ENCODE data around the gene TRIM2.

TRIM2 gene

DNA sequence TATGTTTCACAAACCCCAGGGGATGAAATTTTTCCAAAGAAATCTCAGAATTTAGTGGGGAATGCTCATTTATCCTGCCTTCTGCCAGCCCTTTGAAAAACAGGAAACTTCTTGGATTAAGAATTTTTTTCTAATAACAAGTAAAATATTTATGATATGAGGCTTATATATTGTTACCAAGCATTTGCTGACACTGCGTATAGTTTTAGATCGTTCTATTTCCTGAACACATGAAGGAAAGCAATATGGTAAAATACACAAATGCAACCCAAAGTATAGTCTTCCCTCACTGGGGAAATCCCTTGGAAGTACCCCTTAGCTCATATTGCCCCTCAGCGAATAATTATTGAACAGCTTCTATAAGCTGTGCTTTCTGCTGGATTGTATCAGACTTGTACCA lies 85.9 kb downstream of the TRIM2 start:
- no peak for DNase-seq

DNA sequence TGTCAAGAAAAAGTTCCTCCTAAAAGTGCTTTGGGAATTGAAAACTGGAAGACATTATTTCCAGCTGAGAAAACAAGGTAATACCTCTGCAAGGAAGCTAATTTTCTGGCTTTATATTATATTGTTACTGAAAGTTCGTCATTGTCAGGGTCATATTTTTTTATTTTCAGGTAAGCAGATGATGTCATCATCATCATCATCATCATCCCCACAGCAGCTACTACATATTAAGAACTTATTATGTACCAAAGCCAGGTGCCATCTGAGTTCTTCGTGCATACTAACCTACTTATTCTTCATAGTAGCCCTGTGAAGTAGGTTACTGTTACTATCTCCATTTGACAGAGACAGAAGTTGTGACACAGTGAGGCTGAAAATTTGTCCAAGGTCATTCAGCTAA lies 87.3 kb downstream of the TRIM2 start:
- no peak for DNase-seq

DNA sequence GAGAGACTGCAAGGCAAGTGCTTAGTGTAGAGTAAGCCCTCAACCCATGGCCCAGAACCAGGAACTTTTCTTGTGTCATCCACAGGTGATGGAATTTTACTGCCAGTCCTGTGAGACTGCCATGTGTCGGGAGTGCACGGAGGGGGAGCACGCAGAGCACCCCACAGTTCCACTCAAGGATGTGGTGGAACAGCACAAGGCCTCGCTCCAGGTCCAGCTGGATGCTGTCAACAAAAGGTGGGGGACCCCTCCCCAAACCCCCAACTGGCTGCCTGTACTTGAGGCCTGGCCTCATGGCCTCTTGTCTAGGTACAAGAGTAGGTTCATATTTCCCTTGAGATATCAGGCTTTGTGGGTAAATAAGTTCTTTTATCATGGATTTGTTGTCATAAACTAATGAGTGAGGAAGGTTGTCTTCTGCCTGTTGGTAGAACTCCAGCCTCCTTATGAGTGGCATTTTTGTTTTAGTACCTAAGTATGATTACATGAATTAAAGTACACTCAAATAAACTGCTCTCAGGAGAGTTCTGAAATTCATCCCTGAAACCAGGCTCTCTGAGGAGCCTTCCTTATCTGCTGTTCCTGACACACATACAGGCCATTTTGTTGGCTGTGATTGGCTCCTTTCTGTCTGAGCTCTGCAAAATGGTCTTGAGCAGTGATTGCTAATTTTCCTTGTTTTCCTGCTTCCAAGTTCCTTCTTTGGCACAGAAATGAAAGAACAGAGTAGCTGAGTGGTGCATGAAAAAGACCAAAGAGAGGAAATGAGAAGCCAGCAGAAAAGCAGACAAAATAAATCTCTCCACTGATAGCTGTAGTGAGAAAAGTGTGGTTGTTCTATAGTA lies 88.9 kb downstream of the TRIM2 start:
- DNase-seq: no peak

DNA sequence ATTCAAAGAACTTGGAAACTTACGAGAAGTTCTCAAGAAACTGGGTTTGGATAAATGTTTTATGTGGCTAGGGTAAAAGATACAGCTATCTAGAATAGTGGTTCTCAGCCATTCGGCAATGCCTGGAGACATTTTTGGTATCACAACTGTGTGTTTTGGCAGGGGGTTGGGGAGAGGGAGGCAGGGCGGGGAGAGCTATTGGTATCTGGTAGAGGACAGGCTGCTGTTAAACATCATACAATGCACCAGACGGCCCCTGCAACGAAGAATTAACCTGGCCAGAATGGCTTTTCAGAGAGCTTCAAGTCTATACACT lies 89.5 kb downstream of the TRIM2 start:
- DNase-seq: no peak

DNA sequence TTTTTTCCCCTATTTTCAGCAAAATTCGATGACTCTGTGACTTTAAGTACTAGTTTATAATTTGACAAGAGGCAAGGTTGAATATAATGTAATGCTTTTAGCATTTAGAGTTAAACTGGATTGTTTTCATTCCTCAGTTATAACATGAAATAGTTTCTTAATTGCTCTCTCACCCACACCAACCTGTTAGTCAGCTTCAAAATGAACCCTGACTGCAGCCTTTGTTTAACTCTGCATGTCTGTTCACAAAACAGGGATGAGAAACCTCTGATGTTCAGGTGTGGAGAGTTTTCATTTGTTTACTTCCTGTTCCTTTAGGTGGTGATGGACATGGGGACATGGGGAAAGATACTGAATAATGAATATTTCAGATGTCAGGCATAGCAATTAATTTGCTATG lies 90.4 kb downstream of the TRIM2 start:
- DNase-seq: no peak

DNA sequence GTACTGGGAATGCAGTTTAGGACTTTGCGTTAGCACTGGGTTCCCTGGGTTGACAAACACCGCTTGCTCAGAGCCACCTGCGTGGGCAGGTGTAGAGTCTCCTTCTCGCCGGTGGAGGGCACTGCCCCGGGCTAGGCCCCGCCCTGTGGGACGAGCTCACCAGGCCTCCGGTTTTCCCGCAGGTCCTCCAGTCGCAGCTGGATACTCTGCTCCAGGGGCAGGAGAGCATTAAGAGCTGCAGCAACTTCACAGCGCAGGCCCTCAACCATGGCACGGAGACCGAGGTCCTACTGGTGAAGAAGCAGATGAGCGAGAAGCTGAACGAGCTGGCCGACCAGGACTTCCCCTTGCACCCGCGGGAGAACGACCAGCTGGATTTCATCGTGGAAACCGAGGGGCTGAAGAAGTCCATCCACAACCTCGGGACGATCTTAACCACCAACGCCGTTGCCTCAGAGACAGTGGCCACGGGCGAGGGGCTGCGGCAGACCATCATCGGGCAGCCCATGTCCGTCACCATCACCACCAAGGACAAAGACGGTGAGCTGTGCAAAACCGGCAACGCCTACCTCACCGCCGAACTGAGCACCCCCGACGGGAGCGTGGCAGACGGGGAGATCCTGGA lies 91.0 kb downstream of the TRIM2 start:
- no peak for DNase-seq

DNA sequence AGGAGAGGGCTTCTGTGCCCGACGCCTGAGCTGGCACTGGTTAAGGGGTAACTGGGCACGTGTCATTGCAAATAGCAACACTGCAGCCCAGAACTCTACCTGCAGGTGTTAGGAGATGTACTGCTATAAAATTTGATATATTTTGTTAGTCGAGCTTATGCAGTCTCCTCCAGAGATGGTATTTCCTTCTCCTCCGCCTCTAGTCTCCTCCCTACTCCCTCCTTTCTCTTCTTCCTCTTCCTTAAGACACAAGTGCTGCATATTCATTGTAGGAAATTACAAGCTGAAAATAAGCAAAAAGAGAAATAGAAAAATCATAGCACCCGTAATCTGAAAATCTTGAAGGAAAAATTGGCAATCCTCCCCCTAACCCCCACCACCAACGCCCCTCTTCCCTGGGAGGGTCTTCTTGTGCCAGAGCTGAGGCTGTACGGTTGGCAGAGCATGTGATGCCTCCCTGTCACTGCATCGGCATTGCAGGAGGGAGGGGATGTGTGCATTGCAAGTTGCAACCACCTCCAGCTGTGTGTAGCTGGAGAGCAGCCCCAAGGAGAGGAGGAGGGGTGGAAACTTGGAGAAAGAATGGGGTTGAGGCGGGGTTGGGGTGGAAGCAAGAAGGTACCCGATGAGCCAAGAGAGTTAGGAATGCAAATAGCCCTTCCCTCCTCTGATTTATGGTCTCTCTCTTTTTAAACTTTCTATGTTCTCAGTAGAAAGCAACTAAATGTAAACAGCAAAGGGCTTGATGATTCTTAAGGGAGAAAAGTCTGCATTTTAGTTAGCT lies 92.0 kb downstream of the TRIM2 start:
- DNase-seq: no peak

DNA sequence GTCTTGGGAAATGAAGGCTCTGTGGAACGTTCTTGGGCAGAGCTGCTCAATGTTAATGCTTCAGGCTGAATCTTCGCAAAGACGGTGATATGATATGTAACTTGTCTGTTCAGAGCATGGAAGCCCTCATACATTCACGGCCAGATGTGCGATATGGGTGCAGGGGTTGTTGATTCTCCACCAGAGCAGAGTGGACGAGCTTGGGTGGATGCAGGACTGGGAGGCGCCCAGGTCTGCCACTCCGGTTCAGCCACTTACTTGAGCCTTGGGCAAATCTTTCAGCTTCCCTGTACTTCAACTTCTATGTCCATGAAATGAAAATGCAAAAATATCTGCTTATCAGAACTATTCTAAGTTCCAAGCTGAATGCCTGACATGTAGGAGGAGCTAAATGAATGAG lies 92.9 kb downstream of the TRIM2 start:
- no peak for DNase-seq

DNA sequence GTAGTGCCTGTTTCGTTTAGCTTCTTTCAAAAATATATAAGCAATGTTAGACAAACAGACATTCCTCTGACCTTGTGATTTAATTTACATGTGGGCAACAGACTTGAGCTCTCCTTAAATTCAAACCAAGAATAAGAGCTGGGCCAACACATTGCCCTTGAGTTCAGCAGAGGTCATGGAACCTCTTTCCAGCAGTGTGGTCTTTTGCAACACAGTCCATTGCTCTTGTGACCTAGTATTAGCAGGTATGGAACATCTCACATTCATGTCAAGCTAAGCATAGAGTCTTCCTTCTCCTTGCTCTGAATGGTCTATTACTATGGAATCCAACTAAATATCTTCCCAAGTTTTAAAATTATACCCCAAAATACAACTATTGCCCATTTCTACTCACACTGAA lies 106.5 kb downstream of the TRIM2 start:
- no peak for DNase-seq

DNA sequence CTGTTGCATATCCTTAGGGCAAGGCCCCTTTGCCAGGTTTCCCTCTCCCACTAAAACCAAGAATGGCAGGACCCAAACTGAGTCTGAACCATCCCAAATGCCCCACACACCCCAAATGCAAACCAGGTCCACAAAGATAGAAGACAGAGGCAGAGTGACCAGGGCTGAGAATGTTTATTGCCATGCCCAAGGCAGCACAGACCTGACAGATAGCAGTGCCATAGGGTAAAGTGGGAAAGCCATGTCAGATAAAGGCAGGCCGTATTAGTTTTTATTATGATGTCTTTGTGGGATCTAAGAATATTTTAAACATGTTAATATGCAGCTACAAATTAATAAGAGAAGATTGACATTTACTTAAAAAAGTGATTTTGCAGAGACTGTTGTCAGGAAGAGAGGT lies 110.7 kb downstream of the TRIM2 start:
- DNase-seq: no peak

DNA sequence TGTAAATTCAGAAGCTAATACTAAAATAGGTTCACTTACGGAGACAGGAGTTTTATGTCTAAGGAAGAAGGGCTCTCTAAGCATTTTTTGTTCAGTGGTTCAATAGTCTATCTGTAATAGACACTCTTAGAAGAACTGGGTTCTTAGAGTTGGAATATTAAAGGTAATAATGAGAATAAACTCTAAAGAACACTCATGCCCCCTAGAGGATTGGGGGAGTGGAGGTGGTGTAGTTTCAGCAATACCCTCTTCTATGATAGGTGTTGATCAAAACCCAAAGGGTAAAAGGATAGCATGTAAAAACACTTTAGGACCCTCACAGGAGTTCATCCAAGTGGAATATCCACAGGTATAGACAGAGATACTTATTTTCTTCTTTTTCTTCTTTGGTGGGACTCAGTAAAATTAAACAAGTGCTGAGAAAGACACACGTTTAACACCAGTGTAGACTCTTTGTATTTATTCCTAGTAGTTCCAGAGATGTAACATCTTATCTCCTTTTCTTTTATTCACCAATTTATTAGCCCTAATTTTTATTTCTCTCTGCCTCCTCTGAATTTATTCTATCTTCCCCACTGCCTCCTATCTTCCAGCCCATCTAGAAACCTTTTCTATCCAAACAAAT lies 114.6 kb downstream of the TRIM2 start:
- no peak for DNase-seq

DNA sequence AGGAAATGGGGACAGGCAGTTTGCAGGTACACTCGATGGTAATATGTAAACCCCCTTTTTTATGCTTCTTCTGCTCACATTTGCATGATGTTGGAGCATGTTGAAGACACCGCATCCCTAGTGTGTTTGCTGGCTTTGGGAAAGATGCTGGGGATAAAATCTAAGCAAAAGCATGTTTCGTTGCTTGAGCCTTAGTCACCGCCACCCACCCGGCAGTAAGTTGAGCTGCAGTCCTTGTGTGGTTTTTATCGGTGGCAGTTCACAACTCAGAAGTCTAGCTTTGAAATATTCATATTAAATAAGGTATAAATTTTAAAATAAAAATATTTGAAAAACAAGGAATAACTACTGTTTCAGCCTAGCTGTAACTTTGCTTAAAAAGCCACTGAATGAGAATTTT lies 118.5 kb downstream of the TRIM2 start:
- DNase-seq: no peak

DNA sequence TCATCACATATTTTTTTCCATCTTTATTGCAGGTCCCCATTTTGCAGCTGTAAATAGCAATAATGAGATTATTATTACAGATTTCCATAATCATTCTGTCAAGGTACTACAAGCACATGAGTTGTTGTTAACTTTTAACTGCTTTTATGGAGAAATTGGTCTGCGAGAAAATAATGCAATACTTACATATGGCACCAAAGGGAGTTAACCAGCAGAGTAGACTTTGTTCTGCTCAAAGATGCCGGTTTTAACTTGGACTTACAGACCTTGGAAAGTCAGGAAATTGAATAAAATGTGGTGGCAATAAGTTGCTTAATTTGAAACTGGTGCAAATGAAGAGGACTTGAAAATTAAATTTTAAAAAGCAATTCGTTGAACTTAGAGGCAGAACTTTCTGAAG lies 119.8 kb downstream of the TRIM2 start:
- DNase-seq: no peak

DNA sequence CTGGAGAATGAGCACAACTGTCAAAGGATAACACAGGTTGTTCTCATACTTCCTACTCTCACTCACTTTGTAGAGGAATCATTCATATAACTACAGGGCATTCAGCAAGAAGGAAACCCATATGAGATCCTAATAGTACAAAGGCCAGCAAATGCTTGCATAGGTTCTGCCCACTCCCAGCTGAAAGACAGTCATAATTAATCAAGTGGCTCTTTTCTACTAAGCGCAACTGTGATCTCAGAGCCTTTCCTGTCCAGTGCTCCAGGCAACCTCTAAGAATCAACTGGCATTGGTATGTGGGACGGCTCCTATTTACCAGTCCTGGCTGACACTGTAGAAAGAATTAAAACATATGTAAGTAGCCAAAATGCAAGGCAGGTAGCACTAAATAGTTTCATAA lies 121.3 kb downstream of the TRIM2 start:
- no peak for DNase-seq

DNA sequence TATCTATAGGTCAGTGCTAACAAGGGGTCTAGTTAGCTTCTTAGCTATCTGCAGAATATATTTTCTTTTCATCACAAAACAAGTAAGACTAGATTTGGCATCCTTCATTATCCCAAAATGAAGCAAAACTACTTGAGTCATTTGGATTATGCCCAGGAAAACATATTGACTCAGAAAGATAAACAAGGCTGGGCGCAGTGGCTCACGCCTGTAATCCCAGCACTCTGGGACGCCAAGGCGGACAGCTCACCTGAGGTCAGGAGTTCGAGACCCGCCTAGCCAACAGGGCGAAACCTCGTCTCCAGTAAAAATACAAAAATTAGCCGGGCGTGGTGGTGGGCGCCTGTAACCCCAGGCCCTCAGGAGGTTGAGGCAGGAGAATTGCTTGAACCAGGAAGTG lies 122.3 kb downstream of the TRIM2 start:
- no peak for DNase-seq

DNA sequence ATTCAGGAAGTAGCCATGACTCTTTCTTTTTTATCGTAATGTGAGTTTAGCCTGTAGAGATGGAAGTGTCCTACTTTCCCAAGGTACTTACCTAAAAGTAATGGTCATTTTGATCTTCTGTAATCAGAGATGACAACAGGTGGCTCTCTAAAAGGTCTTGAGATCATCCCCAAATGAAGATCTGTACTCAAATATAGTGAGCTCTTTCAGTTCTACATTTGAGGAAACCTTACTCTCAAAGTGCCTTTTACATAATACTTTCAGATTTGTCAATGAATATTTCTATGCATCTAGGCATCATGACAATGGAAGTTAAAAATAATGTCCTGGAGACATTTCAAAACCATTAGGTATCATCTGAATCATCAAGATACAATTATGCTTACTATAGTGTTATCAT lies 123.0 kb downstream of the TRIM2 start:
- DNase-seq: no peak

DNA sequence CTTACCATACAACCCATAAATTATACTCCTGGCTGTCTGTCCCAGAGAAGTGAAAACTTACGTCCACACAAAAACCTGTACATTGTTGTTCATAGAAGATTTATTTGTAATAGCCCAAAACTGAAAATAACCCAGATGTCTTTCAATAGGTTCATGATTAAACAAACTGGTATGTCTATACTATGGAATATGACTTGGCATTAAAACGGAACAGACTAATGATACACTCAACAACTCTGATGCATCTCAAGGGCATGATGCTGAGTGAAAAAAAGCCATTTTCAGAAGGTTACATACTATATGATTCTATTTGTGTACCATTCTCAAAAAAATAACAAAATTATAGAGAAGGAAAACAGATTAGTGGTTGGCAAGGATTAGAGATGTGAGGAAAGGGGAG lies 128.7 kb downstream of the TRIM2 start:
- DNase-seq: no peak

DNA sequence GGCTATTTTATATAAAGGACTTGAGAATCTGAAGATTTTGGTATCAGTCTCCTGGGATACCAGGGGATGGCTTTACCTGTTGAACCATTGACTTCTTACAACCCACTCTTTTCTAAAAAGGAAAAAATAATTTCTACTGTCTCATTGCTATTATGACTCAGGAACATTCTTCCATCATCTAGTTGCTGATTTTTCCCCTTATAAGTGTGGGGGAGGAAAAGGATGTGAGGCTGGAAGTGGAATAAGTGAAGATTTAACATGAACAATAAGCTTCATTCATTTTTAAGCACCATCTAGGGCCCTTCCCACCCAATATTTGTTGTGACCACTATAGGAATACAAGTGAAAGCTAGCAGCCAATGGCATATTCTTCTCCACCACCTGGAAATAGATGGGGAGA lies 129.6 kb downstream of the TRIM2 start:
- DNase-seq: no peak

DNA sequence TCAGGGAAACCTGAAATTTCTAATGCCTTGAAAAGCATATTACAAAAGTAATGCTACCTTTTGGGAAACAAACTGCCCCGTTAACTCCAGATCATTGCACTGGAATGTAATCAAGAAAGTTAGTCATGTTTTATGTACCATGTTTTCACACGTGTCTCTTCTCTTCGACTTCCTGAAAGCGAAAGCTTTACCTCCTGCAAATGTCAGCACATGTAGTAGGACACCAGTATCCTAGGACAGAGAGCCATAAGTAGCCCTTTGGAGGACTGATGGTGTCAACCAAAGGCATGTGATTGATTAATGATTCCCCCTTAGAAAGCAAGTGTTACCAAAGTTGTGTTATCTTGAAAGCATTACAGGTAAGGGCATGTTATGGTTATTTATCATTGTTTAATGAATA lies 131.4 kb downstream of the TRIM2 start:
- no peak for DNase-seq

DNA sequence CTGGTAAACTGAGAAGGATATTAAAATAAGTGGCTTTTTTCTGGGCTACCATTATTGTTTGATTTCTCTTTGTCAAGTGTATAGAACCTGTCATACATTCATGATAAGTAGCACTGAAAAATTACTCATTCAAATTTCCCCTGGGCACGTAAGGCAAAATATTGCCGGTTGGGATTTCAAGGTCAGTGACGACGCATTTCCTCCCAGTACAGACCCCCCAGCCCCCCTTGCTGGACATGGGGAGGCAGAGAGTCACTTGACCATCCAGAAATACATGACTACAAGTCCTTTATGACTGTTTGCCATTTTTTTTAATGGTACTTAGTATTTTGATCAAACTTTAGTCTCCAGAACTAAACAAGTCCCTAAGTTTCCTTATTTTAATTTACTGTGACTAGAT lies 133.4 kb downstream of the TRIM2 start:
- no peak for DNase-seq

DNA sequence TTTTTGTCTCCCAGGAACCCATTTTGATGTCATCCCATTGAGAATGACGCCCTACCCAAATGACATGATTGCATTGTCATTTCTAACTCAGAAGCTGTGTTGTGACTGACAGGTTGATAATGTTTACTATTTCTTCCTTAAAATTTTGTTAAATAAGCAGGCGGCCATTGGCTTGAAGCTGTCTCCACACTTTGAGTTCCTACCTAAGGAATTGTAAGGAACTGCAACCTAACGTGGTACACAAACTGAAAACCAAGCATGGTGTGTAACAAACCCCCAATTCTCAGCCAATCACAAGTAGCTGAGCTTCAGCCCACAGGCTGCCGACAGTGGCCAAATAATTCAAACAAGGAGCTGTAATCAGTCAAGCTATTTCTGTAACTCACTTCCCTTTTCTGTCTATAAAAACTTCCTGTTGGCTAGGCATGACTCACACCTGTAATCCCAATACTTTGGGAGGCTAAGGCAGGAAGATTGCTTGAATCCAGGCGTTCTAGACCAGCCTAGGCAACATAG lies 137.4 kb downstream of the TRIM2 start:
- DNase-seq: no peak

DNA sequence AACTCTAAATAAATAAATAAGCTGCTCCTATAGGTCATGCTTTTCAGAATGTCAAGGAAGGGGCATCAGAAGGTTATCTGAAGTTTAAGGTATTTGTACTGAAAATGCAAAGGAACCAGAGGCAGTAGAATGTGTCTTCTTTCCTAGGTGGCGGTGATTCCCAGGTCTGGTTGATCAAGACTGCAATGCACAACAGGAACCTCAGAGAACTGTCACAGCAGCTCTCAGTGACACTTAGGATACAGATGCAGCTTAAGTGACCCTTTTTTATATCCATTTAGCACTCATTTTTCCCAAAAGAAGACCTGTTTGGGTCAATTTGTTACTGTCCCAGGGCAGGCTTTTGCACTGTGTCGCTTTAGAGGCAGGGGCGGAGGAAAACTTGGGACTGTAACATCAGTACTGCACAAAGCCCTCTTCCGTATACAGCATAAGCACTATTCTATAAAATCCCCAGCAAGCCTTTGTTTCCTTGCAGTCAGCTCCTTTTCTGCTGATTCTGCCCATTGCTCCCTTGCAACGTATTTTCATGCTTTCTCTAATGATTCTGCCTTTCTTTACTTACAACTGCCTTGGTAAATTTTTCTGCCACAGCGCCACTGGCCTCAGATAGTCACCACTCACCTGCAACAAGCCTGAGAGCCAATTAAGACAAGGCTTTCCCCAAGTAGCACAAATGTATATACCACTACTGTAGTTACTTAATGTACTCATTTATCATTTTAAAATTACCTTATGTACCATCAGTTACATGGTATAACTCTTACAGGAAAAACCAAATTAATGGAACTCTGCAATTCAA lies 138.7 kb downstream of the TRIM2 start:
- no peak for DNase-seq
